Prostate gland (tissue), 2 donors: ENCODE data around the gene BCAT1.

Source experiments
- CTCF ChIP-seq, 4 experiments: fragments of 200-600 bp in 2 of 4; fragments of 450-650 bp in 2 of 4; sonication (generic) in 2 of 4; IDR thresholded peaks; 1 replicate in 3 of 4; 2 replicates in 1 of 4; pipeline ENCODE4 v1.5.1; 2016 to 2019; ENCODE audit warnings: antibody characterized with exemption in 4 of 4, mild to moderate bottlenecking in 2 of 4, moderate library complexity in 2 of 4
- POLR2A ChIP-seq: fragments of 450-650 bp; IDR thresholded peaks from one replicate; pipeline ENCODE4 v1.6.1; 2016; ENCODE audit warnings: antibody characterized with exemption, mild to moderate bottlenecking
- POLR2AphosphoS5 ChIP-seq: sonication (generic); formaldehyde crosslinking; IDR thresholded peaks from one replicate; pipeline ENCODE4 v1.6.1; 2017; ENCODE audit warnings: antibody characterized with exemption

- TF ChIP-seq CTCF (IDR thresholded peaks at IDR 0.05): no peak
- no peak for TF ChIP-seq POLR2A
- TF ChIP-seq POLR2AphosphoS5: no peak
Observed at GRCh38 chr12:24945845-24946244, 3.1 kb downstream of the BCAT1 start.
